HEK293 (cell line): ENCODE results near the gene HPRT1.

Source experiments
- CTCF ChIA-PET: fragments of 350-600 bp; formaldehyde crosslinking; extraction: SDS; loops from one replicate; lab custom pipeline; 2021; ENCODE audit warnings: antibody characterized with exemption; lab: Yijun Ruan, JAX
- POLR2A ChIA-PET: fragments of 300-600 bp; formaldehyde crosslinking; extraction: SDS; loops from one replicate; lab custom pipeline; 2020; ENCODE audit warnings: antibody characterized with exemption, inconsistent platforms; lab: Yijun Ruan, JAX
- H3K27ac ChIP-seq: fragments of 200-500 bp; sonication (Bioruptor generic); 2 replicates; pipeline ENCODE4 v1.5.1; 2014; ENCODE audit warnings: low read depth, low read length, control low read depth, inconsistent platforms; ENCODE audit errors: extremely low read depth
- H3K36me3 ChIP-seq, 2 experiments: fragments of 200-500 bp in 1 of 2; sonication (Bioruptor generic) in 1 of 2; 1 replicate in 1 of 2; 2 replicates in 1 of 2; pipeline ENCODE4 v1.5.1; 2014 to 2017; ENCODE audit warnings: inconsistent platforms in 2 of 2, low read length in 2 of 2; ENCODE audit not compliant: control insufficient read depth in 2 of 2, insufficient read depth in 1 of 2
- H3K4me1 ChIP-seq: fragments of 200-500 bp; sonication (Bioruptor generic); 2 replicates; pipeline ENCODE4 v1.5.1; 2014; ENCODE audit warnings: mild to moderate bottlenecking, low read length, inconsistent platforms; ENCODE audit not compliant: control insufficient read depth, insufficient read depth
- H3K4me3 ChIP-seq: 2 replicates; pipeline ENCODE4 v1.5.1; 2011; ENCODE audit warnings: low read depth, mild to moderate bottlenecking, control low read depth, low read length, moderate library complexity
- H3K9me3 ChIP-seq: fragments of 200-500 bp; sonication (Bioruptor generic); 2 replicates; pipeline ENCODE4 v1.5.1; 2014; ENCODE audit warnings: low read depth, low read length, inconsistent platforms; ENCODE audit not compliant: control insufficient read depth, insufficient read depth
- BCL11A ChIP-seq: fragments of 450-650 bp; formaldehyde crosslinking; IDR thresholded peaks from 2 replicates; pipeline ENCODE4 v1.5.1; 2016; ENCODE audit warnings: low read depth, missing biosample characterization, missing genetic modification characterization
- BCL11B ChIP-seq: fragments of 450-650 bp; formaldehyde crosslinking; IDR thresholded peaks from 2 replicates; pipeline ENCODE4 v1.5.1; 2016; ENCODE audit warnings: low read depth, missing biosample characterization, missing genetic modification characterization
- BCL6B ChIP-seq: fragments of 450-650 bp; formaldehyde crosslinking; IDR thresholded peaks from 2 replicates; pipeline ENCODE4 v1.5.1; 2017; ENCODE audit warnings: missing biosample characterization, missing genetic modification characterization
- GLI2 ChIP-seq: fragments of 450-650 bp; formaldehyde crosslinking; IDR thresholded peaks from 2 replicates; pipeline ENCODE4; 2017; ENCODE audit warnings: missing biosample characterization, missing genetic modification characterization, low read depth, borderline replicate concordance
- KLF1 ChIP-seq: fragments of 450-650 bp; formaldehyde crosslinking; IDR thresholded peaks from 2 replicates; pipeline ENCODE4 v1.5.1; 2016; ENCODE audit warnings: missing biosample characterization, missing genetic modification characterization
- KLF9 ChIP-seq: fragments of 450-650 bp; formaldehyde crosslinking; IDR thresholded peaks from 2 replicates; pipeline ENCODE4 v1.5.1; 2016; ENCODE audit warnings: missing biosample characterization, missing genetic modification characterization, low read depth
- OSR2 ChIP-seq: fragments of 450-650 bp; formaldehyde crosslinking; IDR thresholded peaks from 2 replicates; pipeline ENCODE4 v1.5.1; 2016; ENCODE audit warnings: missing biosample characterization, missing genetic modification characterization
- TCF7L2 ChIP-seq: IDR thresholded peaks from 2 replicates; pipeline ENCODE4 v1.6.1; 2011; ENCODE audit warnings: low read depth, mild to moderate bottlenecking, inconsistent platforms, low read length, moderate library complexity, borderline replicate concordance
- YY1 ChIP-seq: fragments of 450-650 bp; formaldehyde crosslinking; IDR thresholded peaks from 2 replicates; pipeline ENCODE4 v1.5.1; 2018; ENCODE audit warnings: missing biosample characterization, missing genetic modification characterization
- ZEB2 ChIP-seq: fragments of 450-650 bp; formaldehyde crosslinking; IDR thresholded peaks from 2 replicates; pipeline ENCODE4 v1.5.1; 2016; ENCODE audit warnings: missing biosample characterization, missing genetic modification characterization
- ZFP69B ChIP-seq: fragments of 450-650 bp; formaldehyde crosslinking; IDR thresholded peaks from 2 replicates; pipeline ENCODE4 v1.5.1; 2016; ENCODE audit warnings: missing biosample characterization, missing genetic modification characterization
- ZIC2 ChIP-seq: fragments of 450-650 bp; formaldehyde crosslinking; IDR thresholded peaks from 2 replicates; pipeline ENCODE4 v1.5.1; 2016; ENCODE audit warnings: missing biosample characterization, missing genetic modification characterization
- ZNF10 ChIP-seq: fragments of 450-650 bp; formaldehyde crosslinking; IDR thresholded peaks from 2 replicates; pipeline ENCODE4 v1.5.1; 2017; ENCODE audit warnings: missing biosample characterization, missing genetic modification characterization
- ZNF132 ChIP-seq: fragments of 450-650 bp; formaldehyde crosslinking; IDR thresholded peaks from 2 replicates; pipeline ENCODE4 v1.5.1; 2017; ENCODE audit warnings: missing biosample characterization, missing genetic modification characterization, borderline replicate concordance
- ZNF157 ChIP-seq: fragments of 450-650 bp; formaldehyde crosslinking; IDR thresholded peaks from 2 replicates; pipeline ENCODE4 v1.5.1; 2016; ENCODE audit warnings: missing biosample characterization, missing genetic modification characterization
- ZNF19 ChIP-seq: fragments of 450-650 bp; formaldehyde crosslinking; IDR thresholded peaks from 2 replicates; pipeline ENCODE4; 2016; ENCODE audit warnings: missing biosample characterization, missing genetic modification characterization, low read depth
- ZNF26 ChIP-seq: fragments of 450-650 bp; formaldehyde crosslinking; IDR thresholded peaks from 2 replicates; pipeline ENCODE4 v1.5.1; 2016; ENCODE audit warnings: missing biosample characterization, missing genetic modification characterization
- ZNF510 ChIP-seq: fragments of 450-650 bp; formaldehyde crosslinking; IDR thresholded peaks from 2 replicates; pipeline ENCODE4 v1.5.1; 2018; ENCODE audit warnings: mild to moderate bottlenecking, missing genetic modification characterization, missing biosample characterization; ENCODE audit not compliant: insufficient replicate concordance
- ZNF521 ChIP-seq: fragments of 450-650 bp; formaldehyde crosslinking; IDR thresholded peaks from 2 replicates; pipeline ENCODE4 v1.5.1; 2017; ENCODE audit warnings: missing biosample characterization, mild to moderate bottlenecking, missing genetic modification characterization
- ZNF549 ChIP-seq: fragments of 450-650 bp; IDR thresholded peaks from 2 replicates; pipeline ENCODE4 v1.5.1; 2018; ENCODE audit warnings: missing biosample characterization, missing genetic modification characterization, mild to moderate bottlenecking, inconsistent platforms, moderate library complexity
- ZNF560 ChIP-seq: fragments of 450-650 bp; formaldehyde crosslinking; IDR thresholded peaks from 2 replicates; pipeline ENCODE4 v1.5.1; 2017; ENCODE audit warnings: missing biosample characterization, missing genetic modification characterization, borderline replicate concordance
- ZNF571 ChIP-seq: fragments of 450-650 bp; formaldehyde crosslinking; IDR thresholded peaks from 2 replicates; pipeline ENCODE4 v1.5.0; 2017; ENCODE audit warnings: missing biosample characterization, missing genetic modification characterization
- ZNF623 ChIP-seq: fragments of 450-650 bp; formaldehyde crosslinking; IDR thresholded peaks from 2 replicates; pipeline ENCODE4 v1.5.1; 2016; ENCODE audit warnings: missing biosample characterization, missing genetic modification characterization
- ZNF645 ChIP-seq: fragments of 450-650 bp; formaldehyde crosslinking; IDR thresholded peaks from 2 replicates; pipeline ENCODE4; 2016; ENCODE audit warnings: missing biosample characterization, missing genetic modification characterization
- TF ChIP-seq, protein P1 (sequence below): fragments of 450-650 bp; formaldehyde crosslinking; IDR thresholded peaks from 2 replicates; pipeline ENCODE4 v1.5.1; 2016; ENCODE audit warnings: missing biosample characterization, missing genetic modification characterization

Gene HPRT1

GRCh38 chrX:134443020-134443419, 16.9 kb upstream of the HPRT1 start:
- TF ChIP-seq ZNF623 (tag by site-specific recombination): no peak
- no peak for TF ChIP-seq ZNF560 (tag by site-specific recombination)
- TF ChIP-seq BCL6B (tag by site-specific recombination): no peak
- TF ChIP-seq ZNF549 (tag by site-specific recombination): no peak
- TF ChIP-seq, protein P1, sequence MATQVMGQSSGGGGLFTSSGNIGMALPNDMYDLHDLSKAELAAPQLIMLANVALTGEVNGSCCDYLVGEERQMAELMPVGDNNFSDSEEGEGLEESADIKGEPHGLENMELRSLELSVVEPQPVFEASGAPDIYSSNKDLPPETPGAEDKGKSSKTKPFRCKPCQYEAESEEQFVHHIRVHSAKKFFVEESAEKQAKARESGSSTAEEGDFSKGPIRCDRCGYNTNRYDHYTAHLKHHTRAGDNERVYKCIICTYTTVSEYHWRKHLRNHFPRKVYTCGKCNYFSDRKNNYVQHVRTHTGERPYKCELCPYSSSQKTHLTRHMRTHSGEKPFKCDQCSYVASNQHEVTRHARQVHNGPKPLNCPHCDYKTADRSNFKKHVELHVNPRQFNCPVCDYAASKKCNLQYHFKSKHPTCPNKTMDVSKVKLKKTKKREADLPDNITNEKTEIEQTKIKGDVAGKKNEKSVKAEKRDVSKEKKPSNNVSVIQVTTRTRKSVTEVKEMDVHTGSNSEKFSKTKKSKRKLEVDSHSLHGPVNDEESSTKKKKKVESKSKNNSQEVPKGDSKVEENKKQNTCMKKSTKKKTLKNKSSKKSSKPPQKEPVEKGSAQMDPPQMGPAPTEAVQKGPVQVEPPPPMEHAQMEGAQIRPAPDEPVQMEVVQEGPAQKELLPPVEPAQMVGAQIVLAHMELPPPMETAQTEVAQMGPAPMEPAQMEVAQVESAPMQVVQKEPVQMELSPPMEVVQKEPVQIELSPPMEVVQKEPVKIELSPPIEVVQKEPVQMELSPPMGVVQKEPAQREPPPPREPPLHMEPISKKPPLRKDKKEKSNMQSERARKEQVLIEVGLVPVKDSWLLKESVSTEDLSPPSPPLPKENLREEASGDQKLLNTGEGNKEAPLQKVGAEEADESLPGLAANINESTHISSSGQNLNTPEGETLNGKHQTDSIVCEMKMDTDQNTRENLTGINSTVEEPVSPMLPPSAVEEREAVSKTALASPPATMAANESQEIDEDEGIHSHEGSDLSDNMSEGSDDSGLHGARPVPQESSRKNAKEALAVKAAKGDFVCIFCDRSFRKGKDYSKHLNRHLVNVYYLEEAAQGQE: no peak
- TF ChIP-seq YY1: no peak
- TF ChIP-seq ZNF132 (tag by site-specific recombination): no peak
- TF ChIP-seq GLI2: no peak
- no peak for TF ChIP-seq ZNF19
- no peak for TF ChIP-seq OSR2 (tag by site-specific recombination)
- TF ChIP-seq ZNF157 (tag by site-specific recombination): no peak
- no peak for TF ChIP-seq KLF1 (tag by site-specific recombination)
- TF ChIP-seq ZIC2 (tag by site-specific recombination): no peak
- no peak for TF ChIP-seq ZNF571 (tag by site-specific recombination)
- TF ChIP-seq BCL11A (tag by site-specific recombination): no peak
- no peak for TF ChIP-seq ZNF645 (tag by site-specific recombination)
- TF ChIP-seq ZNF521 (tag by site-specific recombination): no peak
- no peak for TF ChIP-seq ZNF510 (tag by site-specific recombination)
- Histone ChIP-seq H3K4me1 (no peaks in the 10 kb centered on the region), H3K9me3 (no peaks in the 10 kb centered on the region; the same call in 1 of the 2 replicates), H3K4me3 (no peak overlapping the region), H3K27ac (no peak overlapping the region), H3K36me3 (no peaks in the 10 kb centered on the region; a peak in 1 of 3 replicates)
- POLR2A ChIA-PET: no interaction called here
- CTCF ChIA-PET: no interaction called here

GRCh38 chrX:134443461-134443860, 16.5 kb upstream of the HPRT1 start:
- no peak overlapping the region for H3K4me3 ChIP-seq
- H3K36me3 ChIP-seq: no peaks in the 10 kb centered on the region; a peak in 1 of 3 replicates
- no peaks in the 10 kb centered on the region; the same call in 1 of the 2 replicates for H3K9me3 ChIP-seq
- TF ChIP-seq ZNF521 (tag by site-specific recombination) (no peak), KLF9 (tag by site-specific recombination) (no peak), TCF7L2 (no peak), BCL11B (tag by site-specific recombination) (no peak), ZFP69B (tag by site-specific recombination) (no peak), ZEB2 (tag by site-specific recombination) (no peak), ZNF10 (tag by site-specific recombination) (no peak), ZNF26 (tag by site-specific recombination) (no peak)
- POLR2A ChIA-PET: no interaction called here
- no peaks in the 10 kb centered on the region for H3K4me1 ChIP-seq
- H3K27ac ChIP-seq: no peak overlapping the region
- CTCF ChIA-PET: no interaction called here
